Kidney (tissue), 14 donors: Measurements from ENCODE around the gene EDNRB. TPM values are rescaled to one million over a fixed set of nuclear protein-coding genes. Genes with fewer than 3 reads are reported as not detected.

Experiments
- DNase-seq, 5 donors: peaks; one replicate each; pipeline ENCODE4 v3.0.0-alpha.2; 2013 to 2020
- FAIRE-seq: peaks from 2 replicates; lab custom pipeline; 2012; peaks lifted over from hg19 to GRCh38; lab: Jason Lieb, UNC
- H3K27ac ChIP-seq, 2 donors: one replicate each; pipeline ENCODE4 v1.7.0; 2013; ENCODE audit warnings: low read depth in 2 of 2, low read length in 2 of 2, inconsistent platforms in 1 of 2
- H3K27me3 ChIP-seq: one replicate; pipeline ENCODE4 v1.7.1; 2013; ENCODE audit warnings: low read length, inconsistent platforms; ENCODE audit not compliant: control insufficient read depth, insufficient read depth
- H3K36me3 ChIP-seq, 3 donors: one replicate each; pipeline versions ENCODE4 v1.7.0 to v1.7.1; 2013; ENCODE audit warnings: low read length in 3 of 3, control low read depth in 1 of 3, inconsistent platforms in 1 of 3; ENCODE audit not compliant: insufficient read depth in 3 of 3, control insufficient read depth in 2 of 3
- H3K4me1 ChIP-seq, 3 donors: one replicate each; pipeline versions ENCODE4 v1.7.0 to v1.7.1; 2013; ENCODE audit warnings: low read length in 3 of 3, inconsistent platforms in 1 of 3, low read depth in 1 of 3; ENCODE audit not compliant: control insufficient read depth in 2 of 3, insufficient read depth in 2 of 3
- H3K4me3 ChIP-seq, 3 donors: one replicate each; pipeline versions ENCODE4 v1.7.0 to v1.8.1; 2013; ENCODE audit warnings: low read length in 3 of 3, control low read depth in 1 of 3, inconsistent platforms in 1 of 3
- H3K9ac ChIP-seq, 3 donors: one replicate each; pipeline versions ENCODE4 v1.7.0 to v1.7.1; 2013; ENCODE audit warnings: low read length in 3 of 3, control low read depth in 1 of 3, inconsistent platforms in 1 of 3
- H3K9me3 ChIP-seq, 3 donors: one replicate each; pipeline versions ENCODE4 v1.7.0 to v1.7.1; 2013; ENCODE audit warnings: low read length in 3 of 3, control low read depth in 1 of 3, inconsistent platforms in 1 of 3; ENCODE audit not compliant: control insufficient read depth in 2 of 3, insufficient read depth in 1 of 3
- intact Hi-C: fragments of 100-400 bp; cut with DNase I; formaldehyde crosslinking; loops from one replicate; pipeline ENCODE4 v1.11.1; 2022
- polyA plus RNA-seq: library from polyadenylated mRNA; stranded (reverse); fragments of 350-450 nt; fragmentation: Illumina TruSeq; extraction: RNeasy Lipid Tissue Mini Kit (QIAGEN cat#74804); gene quantifications from one replicate; pipeline ENCODE4 v1.2.3, GENCODE V29; 2014; ENCODE audit warnings: low read depth, low replicate concordance; ENCODE audit not compliant: insufficient read depth
- total RNA-seq: library from RNA; stranded (reverse); fragmentation: NEBNext Ultra II Directional; extraction: Animal tissue kit (Norgen Biotek cat#: 25700); gene quantifications from one replicate; pipeline ENCODE4 v1.2.1, GENCODE V29; 2021
- TF ChIP-seq, protein P1 (sequence below): IDR thresholded peaks from 3 replicates; pipeline ENCODE4 v1.5.1; 2012; ENCODE audit warnings: mild to moderate bottlenecking, moderate library complexity, borderline replicate concordance; ENCODE audit not compliant: insufficient read depth; ENCODE audit errors: extremely low read depth
- donor health status: control.
- donor health status: control.
- donor health status: control.
- donor health status: control.
- donor health status: control.
- donor health status: DM: yes; HTN: yes; CAD: no.
- donor health status: Normal renal cell carcinoma (clear cell type).

Gene EDNRB
- total and polyA plus RNA-seq, 2 donors from 2014 or later, result 14.0 to 60.1 TPM

DNA sequence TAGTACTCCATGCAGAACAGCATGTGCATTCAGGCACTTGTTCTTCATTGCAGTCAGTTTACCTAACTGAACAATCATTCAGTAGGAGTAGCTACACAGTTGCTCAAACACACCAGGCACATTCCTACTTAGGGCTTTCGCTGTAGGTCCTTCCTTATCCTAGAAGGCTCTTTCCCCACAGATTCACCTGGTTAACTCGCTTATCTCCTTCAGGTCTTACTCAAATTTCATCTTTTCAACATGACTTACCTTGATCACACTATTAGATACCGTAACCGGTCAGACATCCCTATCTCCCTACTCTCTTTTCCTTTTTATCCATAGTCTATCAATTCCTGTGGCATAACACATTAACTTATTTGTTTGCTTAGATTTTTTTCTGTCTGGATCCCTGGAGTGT is 14.6 kb downstream of the EDNRB start:
- H3K4me3 ChIP-seq, result no peak overlapping the region
- DNase-seq (no peak), FAIRE-seq (no peak)
- H3K27me3 ChIP-seq, result no peaks in the 10 kb centered on the region
- H3K9me3 ChIP-seq, result peaks cover 0 to 3% (median 0%) of the 10 kb centered on the region in 3 donors
- intact Hi-C loops, result no loop called here
- no peaks in the 10 kb centered on the region for H3K4me1 ChIP-seq
- H3K27ac ChIP-seq, result no peak overlapping the region
- TF ChIP-seq, protein P1, sequence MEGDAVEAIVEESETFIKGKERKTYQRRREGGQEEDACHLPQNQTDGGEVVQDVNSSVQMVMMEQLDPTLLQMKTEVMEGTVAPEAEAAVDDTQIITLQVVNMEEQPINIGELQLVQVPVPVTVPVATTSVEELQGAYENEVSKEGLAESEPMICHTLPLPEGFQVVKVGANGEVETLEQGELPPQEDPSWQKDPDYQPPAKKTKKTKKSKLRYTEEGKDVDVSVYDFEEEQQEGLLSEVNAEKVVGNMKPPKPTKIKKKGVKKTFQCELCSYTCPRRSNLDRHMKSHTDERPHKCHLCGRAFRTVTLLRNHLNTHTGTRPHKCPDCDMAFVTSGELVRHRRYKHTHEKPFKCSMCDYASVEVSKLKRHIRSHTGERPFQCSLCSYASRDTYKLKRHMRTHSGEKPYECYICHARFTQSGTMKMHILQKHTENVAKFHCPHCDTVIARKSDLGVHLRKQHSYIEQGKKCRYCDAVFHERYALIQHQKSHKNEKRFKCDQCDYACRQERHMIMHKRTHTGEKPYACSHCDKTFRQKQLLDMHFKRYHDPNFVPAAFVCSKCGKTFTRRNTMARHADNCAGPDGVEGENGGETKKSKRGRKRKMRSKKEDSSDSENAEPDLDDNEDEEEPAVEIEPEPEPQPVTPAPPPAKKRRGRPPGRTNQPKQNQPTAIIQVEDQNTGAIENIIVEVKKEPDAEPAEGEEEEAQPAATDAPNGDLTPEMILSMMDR, result no peak
- H3K36me3 ChIP-seq, result peaks cover 0 to 3% (median 0%) of the 10 kb centered on the region in 3 donors
- no peak overlapping the region for H3K9ac ChIP-seq

- no peak overlapping the region for H3K4me3 ChIP-seq
- peaks cover 0 to 3% (median 0%) of the 10 kb centered on the region in 3 donors for H3K36me3 ChIP-seq
- H3K9me3 ChIP-seq, result peaks cover 0 to 3% (median 0%) of the 10 kb centered on the region in 3 donors
- TF ChIP-seq, protein P1, result no peak
- H3K4me1 ChIP-seq, result no peaks in the 10 kb centered on the region
- no peak overlapping the region for H3K9ac ChIP-seq
- H3K27me3 ChIP-seq, result no peaks in the 10 kb centered on the region
- FAIRE-seq, result no peak
- no peak for DNase-seq
- no peak overlapping the region for H3K27ac ChIP-seq
- intact Hi-C loops, result no loop called here
Measured at GRCh38 chr13:77903435-77903834, 15.2 kb downstream of the EDNRB start.

DNA sequence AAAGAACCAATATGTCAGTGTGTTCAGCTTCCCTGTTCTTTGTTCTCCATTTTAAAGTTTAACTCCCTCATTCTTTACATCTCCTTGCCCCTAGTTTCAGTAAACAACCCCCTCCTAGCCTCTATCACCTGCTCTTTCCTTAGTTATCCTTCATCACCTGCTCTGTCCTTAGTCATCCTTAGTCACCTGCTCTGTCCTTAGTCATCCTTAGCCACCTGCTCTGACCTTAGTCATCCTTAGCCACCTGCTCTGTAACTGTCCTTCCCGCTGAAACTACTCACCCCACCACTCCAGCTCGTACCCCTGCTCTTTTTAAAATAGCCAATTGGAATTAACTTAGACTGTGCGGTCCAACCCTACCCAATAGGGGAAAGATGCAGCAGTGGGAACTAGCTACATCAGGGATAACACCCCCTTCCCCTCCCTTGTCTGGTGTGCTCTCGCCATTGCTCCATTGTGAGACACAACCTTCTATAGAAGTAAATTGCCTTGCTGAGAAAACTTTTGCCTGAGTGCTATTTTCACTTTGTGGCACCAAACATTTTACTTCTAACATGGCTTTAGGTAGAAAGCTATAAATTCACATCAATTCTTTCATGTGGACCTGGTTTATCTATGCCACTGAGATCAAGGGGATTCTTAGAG is 16.2 kb downstream of the EDNRB start:
- Histone ChIP-seq H3K27ac (no peak overlapping the region), H3K36me3 (peaks cover 0 to 3% (median 0%) of the 10 kb centered on the region in 3 donors), H3K4me1 (no peaks in the 10 kb centered on the region), H3K27me3 (no peaks in the 10 kb centered on the region), H3K4me3 (no peak overlapping the region), H3K9me3 (peaks cover 0 to 3% (median 0%) of the 10 kb centered on the region in 3 donors), H3K9ac (no peak overlapping the region)
- TF ChIP-seq, protein P1, result no peak
- no peak for FAIRE-seq
- no peak for DNase-seq
- intact Hi-C loops, result no loop called here
